GM15510 (cell line): ENCODE results near the gene SLIT3.

Experiments
- POLR2A ChIP-seq: IDR thresholded peaks from 3 replicates; pipeline ENCODE4 v1.6.1; 2011; ENCODE audit warnings: borderline replicate concordance; ENCODE audit not compliant: insufficient read length; ENCODE audit errors: extremely low read depth

SLIT3 gene

DNA sequence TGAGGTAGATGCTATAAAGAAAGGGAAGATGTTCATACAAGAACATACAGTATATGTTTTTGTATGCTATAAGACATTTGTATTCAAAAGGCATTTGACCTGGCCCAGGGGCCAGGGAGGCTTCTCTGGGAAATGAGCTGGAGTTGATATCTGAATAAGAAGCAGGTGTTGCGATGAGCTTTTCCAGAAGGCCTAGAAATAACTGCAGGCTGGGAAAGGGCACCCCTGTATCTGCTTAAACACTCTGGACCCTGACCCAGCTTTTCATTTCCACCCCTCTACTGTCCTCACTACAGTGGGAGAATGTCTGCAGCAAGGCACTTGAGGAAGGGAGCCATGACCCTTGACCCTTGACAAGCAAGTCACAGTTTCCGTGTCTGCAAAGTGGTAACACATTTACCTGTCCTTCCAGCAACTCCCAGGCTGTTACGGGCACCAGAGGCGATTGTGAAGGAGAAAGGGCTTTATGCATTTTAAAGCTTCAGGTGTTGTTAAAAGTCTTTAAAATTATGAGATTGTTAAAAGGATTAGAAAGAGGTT lies 633.6 kb downstream of the SLIT3 start:
- no peak for TF ChIP-seq POLR2A

- no peak for TF ChIP-seq POLR2A
Observed at GRCh38 chr5:168666356-168666755, 634.6 kb downstream of the SLIT3 start.

DNA sequence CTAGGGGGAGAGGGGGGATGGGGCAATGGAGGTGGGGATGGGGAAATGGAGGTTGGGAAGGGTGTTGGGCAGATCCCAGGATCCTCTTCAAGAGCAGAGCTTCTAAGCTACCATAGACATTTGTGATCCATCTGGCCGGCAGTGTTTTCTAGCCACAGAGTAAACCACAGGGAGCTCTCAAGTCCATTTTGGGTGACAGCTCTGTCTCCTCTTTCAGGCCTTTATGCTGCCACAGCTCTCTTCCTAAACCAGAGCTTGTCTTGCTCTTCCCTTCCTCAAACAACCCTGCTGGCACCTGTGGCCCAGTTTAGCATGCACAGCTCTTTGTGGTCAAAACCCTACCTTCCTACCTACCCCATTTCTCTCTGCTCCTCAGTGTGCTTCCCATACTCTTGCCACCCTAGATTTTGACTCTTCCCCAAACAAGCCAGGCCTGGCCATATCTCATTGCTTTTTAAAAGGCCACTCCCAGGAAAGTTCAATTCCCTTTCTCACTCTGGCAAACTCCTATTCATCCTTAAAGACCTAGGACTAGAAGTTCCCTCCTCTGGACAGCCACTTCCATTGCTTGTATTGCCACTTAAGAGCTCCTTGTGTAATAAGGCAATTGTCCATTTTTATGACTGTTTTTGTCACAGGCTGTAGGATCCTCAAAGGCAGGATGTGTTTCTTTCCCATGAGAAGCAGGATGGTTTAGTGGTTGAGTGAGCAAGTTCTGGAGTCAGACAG lies 637.5 kb downstream of the SLIT3 start:
- no peak for TF ChIP-seq POLR2A

GRCh38 chr5:168661593-168662485 lies 639.1 kb downstream of the SLIT3 start:
- no peak for TF ChIP-seq POLR2A

GRCh38 chr5:168660691-168661090 lies 640.2 kb downstream of the SLIT3 start:
- TF ChIP-seq POLR2A = no peak

DNA sequence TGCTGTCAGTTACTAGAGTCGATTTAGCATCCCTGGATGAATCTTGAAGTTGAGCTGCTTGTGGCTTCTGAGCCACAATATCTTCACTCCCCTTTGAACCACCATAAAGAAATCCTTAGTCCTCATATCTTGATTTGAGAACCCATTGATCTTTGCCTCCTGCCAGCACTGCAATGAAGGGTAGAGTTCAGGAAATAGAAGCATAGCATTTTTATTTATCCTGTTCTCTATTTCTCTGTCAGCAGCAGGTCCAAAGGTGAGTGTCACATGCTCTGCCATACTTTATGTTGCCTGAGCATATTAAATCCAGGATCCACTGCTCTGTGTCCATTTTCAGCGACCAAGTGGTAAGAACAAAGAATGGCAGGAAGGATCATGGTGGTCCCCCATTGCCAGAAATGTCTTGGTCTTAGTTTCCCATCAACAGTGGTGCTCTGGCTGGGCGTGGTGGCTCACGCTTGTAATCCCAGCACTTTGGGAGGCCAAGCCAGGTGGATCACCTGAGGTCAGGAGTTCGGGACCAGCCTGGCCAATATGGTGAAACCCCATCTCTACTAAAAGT lies 641.6 kb downstream of the SLIT3 start:
- no peak for TF ChIP-seq POLR2A

DNA sequence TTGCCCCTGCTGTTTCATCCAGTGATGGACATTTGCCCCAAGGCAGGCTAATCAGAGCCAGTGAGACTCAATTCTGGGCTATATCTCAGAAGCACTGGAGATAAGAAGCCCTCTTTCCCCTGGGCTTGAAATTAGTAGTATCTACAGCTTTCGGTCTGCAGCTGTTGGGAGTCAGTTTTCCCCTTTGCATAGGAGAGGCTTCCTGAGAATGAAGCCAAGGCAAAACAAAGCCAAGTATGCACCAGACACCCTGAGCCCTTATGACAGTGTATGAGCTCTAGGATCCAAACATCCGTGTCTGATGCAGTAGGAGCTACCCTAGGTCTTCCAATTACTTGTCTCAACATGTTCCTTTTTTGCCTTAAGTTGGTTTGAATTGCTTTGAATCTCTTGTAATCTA lies 642.5 kb downstream of the SLIT3 start:
- no peak for TF ChIP-seq POLR2A

DNA sequence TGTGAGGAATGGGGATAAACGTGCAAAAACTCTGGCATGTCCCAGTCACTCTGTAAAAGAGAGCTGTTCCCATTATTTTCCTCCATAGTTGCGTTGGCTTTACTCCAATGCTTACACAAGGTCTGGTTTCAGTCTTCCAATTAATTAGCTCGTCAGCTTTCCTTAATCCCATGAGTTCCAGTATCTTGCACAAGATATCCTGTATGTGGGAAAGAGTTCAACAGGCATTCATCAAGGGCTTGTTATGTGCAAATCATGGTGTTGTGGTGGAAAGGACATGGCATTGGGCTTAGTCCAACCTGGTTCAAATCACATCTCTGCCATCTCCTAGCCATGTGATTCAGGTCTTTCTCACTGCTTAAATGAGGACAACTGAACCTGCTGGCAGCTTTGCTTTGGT lies 644.3 kb downstream of the SLIT3 start:
- no peak for TF ChIP-seq POLR2A

GRCh38 chr5:168655316-168655715 lies 645.6 kb downstream of the SLIT3 start:
- no peak for TF ChIP-seq POLR2A

DNA sequence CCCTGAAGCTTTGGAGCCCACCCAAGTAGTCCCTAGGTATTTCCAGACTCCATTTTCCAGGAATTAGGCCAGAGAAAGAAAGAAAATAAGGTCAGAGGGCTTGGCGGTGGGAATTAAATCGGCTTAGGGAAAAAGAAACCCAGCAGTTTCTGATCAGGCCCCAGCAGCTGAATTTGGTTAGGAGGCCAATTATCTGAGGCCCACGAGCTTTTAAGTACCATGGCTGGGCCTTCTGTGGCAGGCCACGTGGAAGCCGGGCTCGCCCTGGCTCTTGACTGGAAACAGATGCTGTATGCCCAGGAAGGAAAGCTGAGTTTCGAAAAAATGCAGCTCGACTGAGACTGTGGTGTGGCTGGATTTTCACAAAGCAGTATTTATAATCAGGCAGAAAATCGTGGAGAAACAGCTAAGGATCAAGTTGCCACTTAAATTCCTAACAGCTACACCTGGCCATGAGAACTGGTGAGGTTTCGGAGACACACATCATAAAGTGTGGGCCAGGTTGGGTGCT lies 646.7 kb downstream of the SLIT3 start:
- TF ChIP-seq POLR2A = no peak

DNA sequence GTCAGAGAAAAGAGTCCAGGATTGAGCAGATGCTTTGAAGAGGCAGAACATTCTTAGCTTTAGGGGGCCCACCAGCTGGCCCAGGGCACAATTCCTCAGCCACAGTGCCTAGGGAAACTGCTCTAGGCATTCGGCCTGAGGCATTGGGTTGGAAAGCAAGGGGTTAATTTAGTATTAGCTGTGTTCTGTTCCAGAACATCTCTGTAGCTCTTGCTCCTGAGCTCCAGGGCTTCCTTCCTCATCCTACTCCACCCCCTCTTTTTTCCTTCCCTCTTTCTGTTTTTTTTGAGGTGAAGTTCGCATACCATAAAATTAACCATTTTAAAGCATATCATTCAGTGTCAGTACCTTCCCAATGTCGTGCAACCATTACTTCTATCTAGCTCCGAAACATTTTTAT lies 647.3 kb downstream of the SLIT3 start:
- no peak for TF ChIP-seq POLR2A

- no peak for TF ChIP-seq POLR2A
Observed at GRCh38 chr5:168651648-168652047, 649.3 kb downstream of the SLIT3 start.

- no peak for TF ChIP-seq POLR2A
Observed at GRCh38 chr5:168649306-168649705, 651.6 kb downstream of the SLIT3 start.

DNA sequence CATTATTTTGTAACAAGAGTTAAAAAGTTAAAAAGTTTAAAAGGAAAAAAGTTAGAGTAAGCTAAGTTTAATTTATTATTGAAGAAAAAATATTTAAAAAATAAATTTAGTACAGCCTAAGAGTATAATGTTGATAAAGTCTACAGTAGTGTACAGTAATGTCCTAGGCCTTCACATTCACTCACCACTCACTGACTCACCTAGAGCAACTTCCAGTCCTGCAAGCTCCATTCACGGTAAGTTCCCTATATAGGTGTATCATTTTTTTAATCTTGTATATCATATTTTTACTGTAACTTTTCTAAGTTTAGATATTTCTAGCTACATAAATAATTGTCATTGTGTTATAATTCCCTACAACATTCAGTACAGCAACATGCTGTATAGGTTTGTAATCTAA lies 652.4 kb downstream of the SLIT3 start:
- no peak for TF ChIP-seq POLR2A

GRCh38 chr5:168648016-168648415 lies 652.9 kb downstream of the SLIT3 start:
- no peak for TF ChIP-seq POLR2A

GRCh38 chr5:168647083-168647482 lies 653.9 kb downstream of the SLIT3 start:
- no peak for TF ChIP-seq POLR2A

DNA sequence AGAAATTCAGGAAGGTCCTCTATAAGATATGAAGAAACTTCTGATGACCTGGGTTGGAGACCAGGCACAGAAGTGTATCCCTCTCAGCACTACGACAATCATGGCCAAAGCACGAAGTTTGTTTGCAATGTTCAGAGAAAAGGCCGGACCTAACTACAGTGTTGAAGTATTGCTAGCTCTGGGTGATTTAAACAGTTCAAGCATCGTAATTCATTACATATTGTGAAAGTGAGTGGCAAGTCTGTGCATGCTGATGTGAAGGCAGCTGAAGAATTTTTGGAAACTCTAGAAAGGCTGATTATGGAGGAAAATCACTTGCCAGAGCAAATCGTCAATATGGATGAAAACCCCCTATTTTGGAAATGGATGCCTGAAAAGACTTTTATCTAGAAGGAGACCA lies 654.6 kb downstream of the SLIT3 start:
- TF ChIP-seq POLR2A = no peak
